MCF 10A (cell line): ENCODE data around the gene FBXO2. TPM values are rescaled to one million over a fixed set of nuclear protein-coding genes. Genes with fewer than 3 reads are reported as not detected.

Source experiments
- BruUV-seq: library from RNA; stranded (reverse); fragments of 400-500 nt; replicated peaks from 2 replicates; lab custom pipeline; 2021; lab: Mats Ljungman, UMichigan
- CTCF ChIA-PET: fragments of 300-600 bp; sonication (Branson Sonifier 250); formaldehyde crosslinking; extraction: SDS; loops from one replicate; lab custom pipeline; 2021; ENCODE audit warnings: antibody characterized with exemption, inconsistent platforms; lab: Yijun Ruan, JAX
- POLR2A ChIA-PET: fragments of 300-600, 350-650 bp; sonication (Branson Sonifier 250); formaldehyde crosslinking; extraction: SDS; loops from one replicate; lab custom pipeline; 2020; ENCODE audit warnings: antibody characterized with exemption, inconsistent platforms; lab: Yijun Ruan, JAX
- DNase-seq: peaks from one replicate; pipeline ENCODE4 v3.0.0-alpha.2; 2018; ENCODE audit not compliant: unreplicated experiment
- H3K27ac Mint-ChIP-seq: one replicate; pipeline ENCODE4 v1.8.0; 2022; ENCODE audit warnings: mild to moderate bottlenecking, low read depth, mixed read lengths; ENCODE audit not compliant: unreplicated experiment
- H3K27me3 Mint-ChIP-seq: one replicate; pipeline ENCODE4 v1.8.0; 2022; ENCODE audit warnings: mixed read lengths; ENCODE audit not compliant: insufficient read depth, unreplicated experiment
- H3K36me3 Mint-ChIP-seq: one replicate; pipeline ENCODE4 v1.8.0; 2022; ENCODE audit warnings: mild to moderate bottlenecking, moderate library complexity, mixed read lengths; ENCODE audit not compliant: insufficient read depth, unreplicated experiment
- H3K4me1 Mint-ChIP-seq: one replicate; pipeline ENCODE4 v1.8.0; 2022; ENCODE audit warnings: mixed read lengths; ENCODE audit not compliant: insufficient read depth, unreplicated experiment
- H3K4me3 Mint-ChIP-seq: one replicate; pipeline ENCODE4 v1.8.0; 2022; ENCODE audit warnings: mild to moderate bottlenecking, moderate library complexity, mixed read lengths; ENCODE audit not compliant: unreplicated experiment
- H3K9me3 Mint-ChIP-seq: one replicate; pipeline ENCODE4 v1.8.0; 2022; ENCODE audit warnings: mixed read lengths; ENCODE audit not compliant: unreplicated experiment
- CTCF ChIP-seq: fragments of 200-600 bp; IDR thresholded peaks from one replicate; pipeline ENCODE4 v1.8.0; 2022; ENCODE audit warnings: antibody characterized with exemption, mild to moderate bottlenecking; ENCODE audit not compliant: unreplicated experiment
- intact Hi-C: fragments of 100-400 bp; cut with micrococcal nuclease; formaldehyde crosslinking; loops from 2 replicates; pipeline ENCODE4 v1.14.1; 2022
- total RNA-seq: library from RNA; stranded (reverse); gene quantifications from 2 replicates; pipeline ENCODE4 v1.2.3, GENCODE V29; 2022

Gene FBXO2
- total RNA-seq, 1 experiment from 2014 or later: 5.3 TPM

- H3K4me1 Mint-ChIP-seq: peaks cover 5% of the 10 kb centered on the region
- TF ChIP-seq CTCF: no peak
- H3K27ac Mint-ChIP-seq: no peak overlapping the region
- H3K4me3 Mint-ChIP-seq: no peak overlapping the region
- no peaks in the 10 kb centered on the region for H3K27me3 Mint-ChIP-seq
- no TSS peak for BruUV-seq
- no peaks in the 10 kb centered on the region for H3K9me3 Mint-ChIP-seq
- ChIA-PET CTCF (interaction anchor here (0.6 to 2.7 kb wide), 2 partner anchors 17 to 20 kb away, joined by 3 to 13 read pairs; partner anchors contain the start of gene FBXO6), POLR2A (interaction anchor here (1.3 kb wide), 1 partner anchor 122 kb away, joined by 4 read pairs; the partner anchor contains the start of genes CLCN6 and MTHFR)
- no peak for DNase-seq
- intact Hi-C loops: no loop called here
- H3K36me3 Mint-ChIP-seq: no peaks in the 10 kb centered on the region
These were observed 29.8 kb upstream of the FBXO2 start for GRCh38 chr1:11684070-11684469.

GRCh38 chr1:11682799-11683198 is 28.6 kb upstream of the FBXO2 start:
- Mint-ChIP-seq H3K27me3 (no peaks in the 10 kb centered on the region), H3K36me3 (no peaks in the 10 kb centered on the region), H3K27ac (no peak overlapping the region), H3K9me3 (no peaks in the 10 kb centered on the region), H3K4me3 (no peak overlapping the region), H3K4me1 (peaks cover 5% of the 10 kb centered on the region)
- POLR2A ChIA-PET: interaction anchor here (0.6 to 3.8 kb wide), 9 partner anchors 10 to 456 kb away, joined by 3 to 17 read pairs (median 3); partner anchors contain the start of genes CLCN6, FBXO2, FBXO6 and MTHFR
- TF ChIP-seq CTCF: no peak
- intact Hi-C loops: no loop called here
- BruUV-seq: no TSS peak
- CTCF ChIA-PET: interaction anchor here (0.5 to 2.8 kb wide), 5 partner anchors 19 to 55 kb away, joined by 3 to 13 read pairs (median 7); partner anchors contain the start of gene FBXO6
- no peak for DNase-seq

DNA sequence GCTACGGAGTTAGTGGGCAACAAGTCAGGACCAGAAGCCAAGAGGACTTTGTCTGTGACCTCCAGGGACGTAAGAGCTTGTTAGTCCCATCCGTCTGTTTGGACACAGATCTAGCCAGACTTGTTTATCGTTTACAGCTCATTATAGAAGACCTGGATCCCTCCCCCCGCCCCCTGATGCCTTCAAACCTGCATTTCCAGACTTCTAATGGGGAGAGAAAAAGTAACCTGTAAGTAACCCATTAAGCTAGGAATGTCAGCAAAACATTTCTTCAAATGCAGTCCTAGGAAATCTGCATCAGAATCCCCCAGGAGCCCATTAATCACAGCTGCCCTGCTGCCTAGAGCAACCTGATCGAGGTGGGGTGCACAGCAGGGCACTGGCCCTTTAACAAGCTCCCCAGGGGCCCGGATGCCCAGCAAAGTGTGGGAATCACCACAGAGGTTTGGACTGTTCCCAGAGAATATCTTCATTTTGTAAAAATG is 28.1 kb upstream of the FBXO2 start:
- TF ChIP-seq CTCF: no peak
- POLR2A ChIA-PET: interaction anchor here (0.6 to 3.8 kb wide), 12 partner anchors 8 to 456 kb away, joined by 3 to 17 read pairs (median 4); partner anchors contain the start of genes AGTRAP, CLCN6, FBXO2 and FBXO6
- no peak for DNase-seq
- Mint-ChIP-seq H3K27me3 (no peaks in the 10 kb centered on the region), H3K36me3 (no peaks in the 10 kb centered on the region), H3K4me1 (peaks cover 5% of the 10 kb centered on the region), H3K27ac (no peak overlapping the region), H3K4me3 (peak overlapping the region; percentile 88), H3K9me3 (no peaks in the 10 kb centered on the region)
- BruUV-seq: no TSS peak
- CTCF ChIA-PET: interaction anchor here (0.6 to 2.8 kb wide), 4 partner anchors 19 to 88 kb away, joined by 3 to 13 read pairs (median 8); partner anchors contain the start of gene FBXO6
- intact Hi-C loops: no loop called here

- POLR2A ChIA-PET: interaction anchor here (0.6 to 3.8 kb wide), 10 partner anchors 9 to 419 kb away, joined by 3 to 17 read pairs (median 5); partner anchors contain the start of genes AGTRAP, CLCN6, FBXO2 and FBXO44
- Mint-ChIP-seq H3K4me1 (peaks cover 5% of the 10 kb centered on the region), H3K4me3 (peak within 1 kb of the TSS; percentile 88), H3K36me3 (no peaks in the 10 kb centered on the region), H3K27me3 (no peaks in the 10 kb centered on the region), H3K27ac (peak within 1 kb of the TSS; percentile 79), H3K9me3 (no peaks in the 10 kb centered on the region)
- peak; percentile 81 for DNase-seq
- CTCF ChIA-PET: interaction anchor here (0.7 to 2.8 kb wide), 5 partner anchors 17 to 653 kb away, joined by 3 to 13 read pairs (median 3); partner anchors contain the start of gene FBXO6
- intact Hi-C loops: loop anchor here (2.0 kb wide), 1 partner anchor 16 kb away; the partner anchor contains the start of gene FBXO6
- no peak for TF ChIP-seq CTCF
- no TSS peak for BruUV-seq
These were observed 27.0 kb upstream of the FBXO2 start, which contains the start of gene MAD2L2 for GRCh38 chr1:11681071-11681771. Gene MAD2L2, minus strand, starts transcription at chr1:11681148. Its CDS starts 547 bp downstream, at chr1:11680601.
